SU-DHL-6 (cell line): Measurements from ENCODE around the gene ZNF488.

Experiments used
- CTCF ChIP-seq: fragments of 200-600 bp; sonication (generic); IDR thresholded peaks from one replicate; pipeline ENCODE4 v1.5.1; 2017; ENCODE audit warnings: antibody characterized with exemption, mild to moderate bottlenecking, low read length, moderate library complexity; ENCODE audit not compliant: insufficient read depth, poor library complexity, severe bottlenecking
- EZH2phosphoT487 ChIP-seq: fragments of 200-600 bp; sonication (generic), shearing (Covaris generic); conservative IDR thresholded peaks from 2 replicates; pipeline ENCODE4 v1.6.1; 2018; ENCODE audit warnings: mild to moderate bottlenecking, antibody characterized with exemption, low read length, moderate library complexity, mixed read lengths

DNA sequence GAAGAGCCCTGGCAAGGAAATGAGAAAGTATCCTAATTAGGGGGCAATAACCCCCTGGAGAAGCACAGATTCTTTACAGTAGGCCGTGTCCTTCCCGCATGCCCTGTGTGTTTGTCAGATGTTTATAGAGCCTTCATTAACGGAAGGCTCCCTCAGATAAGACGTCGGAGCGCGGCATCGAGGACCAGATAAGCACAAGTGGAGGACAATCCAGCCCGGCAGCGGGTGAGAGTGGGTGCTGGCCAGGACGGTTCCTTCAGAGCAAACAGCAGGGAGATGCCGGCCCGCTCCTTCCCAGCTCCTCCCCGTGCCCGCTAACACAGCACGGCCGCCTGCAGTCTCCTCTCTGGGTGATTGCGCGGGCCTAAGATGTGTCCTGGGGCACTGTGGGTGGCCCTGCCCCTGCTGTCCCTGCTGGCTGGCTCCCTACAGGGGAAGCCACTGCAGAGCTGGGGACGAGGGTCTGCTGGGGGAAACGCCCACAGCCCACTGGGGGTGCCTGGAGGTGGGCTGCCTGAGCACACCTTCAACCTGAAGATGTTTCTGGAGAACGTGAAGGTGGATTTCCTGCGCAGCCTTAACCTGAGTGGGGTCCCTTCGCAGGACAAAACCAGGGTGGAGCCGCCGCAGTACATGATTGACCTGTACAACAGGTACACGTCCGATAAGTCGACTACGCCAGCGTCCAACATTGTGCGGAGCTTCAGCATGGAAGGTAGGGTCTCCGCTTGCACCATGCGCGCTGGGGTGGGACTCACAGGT, 61.6 kb downstream of the ZNF488 start, which contains the start of gene GDF2:
- no peak for TF ChIP-seq CTCF
- no peak for TF ChIP-seq EZH2phosphoT487
